Measurements from ENCODE around the gene DHRS1. TPM values are rescaled to one million over a fixed set of nuclear protein-coding genes. Genes with fewer than 3 reads are reported as not detected.

DHRS1 gene
- total RNA-seq, 1 experiment from 2014 or later = 34.7 TPM

DNA sequence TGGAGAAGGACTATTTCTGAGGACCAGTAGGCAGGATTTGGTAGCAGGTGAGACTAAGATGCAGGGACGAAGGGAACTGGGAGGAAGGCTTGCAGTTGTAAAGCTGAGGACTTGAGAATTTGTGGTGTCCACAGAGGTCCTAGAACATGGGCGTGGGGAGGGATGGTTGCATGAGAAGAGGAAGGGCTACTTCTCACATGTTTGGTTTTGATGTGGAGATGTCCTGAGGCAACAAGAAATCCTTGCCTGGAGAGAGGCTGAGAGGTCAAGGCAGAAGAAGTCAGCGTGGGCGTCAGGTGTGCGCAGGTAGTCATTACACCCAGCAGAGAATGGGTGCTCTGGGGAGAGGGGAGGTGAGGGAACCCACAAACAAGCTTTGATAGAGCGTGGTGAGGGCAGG is 22.5 kb downstream of the DHRS1 start:
- CTCF ChIA-PET = no interaction called here
- no peak for DNase-seq (ENCODE audit: low read depth, low spot score)
- BruUV-seq (replicated peaks) = no TSS peak
- ATAC-seq = no peak
- no peak for TF ChIP-seq RAD21 (IDR thresholded peaks at IDR 0.05; ENCODE audit: low read depth)
- H2AFZ ChIP-seq (ENCODE audit: low read depth, low read length, poor library complexity, severe bottlenecking) = no peak overlapping the region
- no peaks in the 10 kb centered on the region for H3K36me3 ChIP-seq (ENCODE audit: control insufficient read depth in 1 of 2, insufficient read depth in 2 of 2, low read length in 2 of 2)
- POLR2A ChIA-PET = no interaction called here
- no peak overlapping the region for H3K4me3 ChIP-seq (replicated peaks in 1 of 2; ENCODE audit: low read depth in 1 of 2, low read length in 2 of 2)
- no peaks in the 10 kb centered on the region for H3K9me2 ChIP-seq (ENCODE audit: insufficient read depth)
- intact Hi-C loops (cut with micrococcal nuclease) = no loop called here
- RAD21 ChIA-PET (ENCODE audit: low non-redundant PET in 1 of 2, low total read pairs in 2 of 2, uncharacterized antibody in 2 of 2, unreplicated experiment in 2 of 2) = no interaction called here
- H3K4me2 ChIP-seq (ENCODE audit: low read length) = no peak overlapping the region
- H4K20me1 ChIP-seq (ENCODE audit: insufficient read depth) = no peaks in the 10 kb centered on the region
- no peaks in the 10 kb centered on the region for H3K27me3 ChIP-seq (ENCODE audit: insufficient read depth, low read length)
- no peaks in the 10 kb centered on the region for H3K9me3 ChIP-seq (ENCODE audit: control insufficient read depth in 1 of 2, insufficient read depth in 1 of 2, low read depth in 1 of 2, low read length in 2 of 2)
- H3K4me1 ChIP-seq (ENCODE audit: control insufficient read depth in 1 of 2, insufficient read depth in 2 of 2, low read length in 2 of 2) = peaks cover 4 to 9% of the 10 kb centered on the region in 2 experiments; a peak in 3 of 4 replicates
- no peak overlapping the region for H3K9ac ChIP-seq (ENCODE audit: low read length)
- H3K79me2 ChIP-seq (ENCODE audit: insufficient read depth, low read length) = no peaks in the 10 kb centered on the region
- H3K27ac ChIP-seq (ENCODE audit: low read depth, low read length) = no peak overlapping the region

DNA sequence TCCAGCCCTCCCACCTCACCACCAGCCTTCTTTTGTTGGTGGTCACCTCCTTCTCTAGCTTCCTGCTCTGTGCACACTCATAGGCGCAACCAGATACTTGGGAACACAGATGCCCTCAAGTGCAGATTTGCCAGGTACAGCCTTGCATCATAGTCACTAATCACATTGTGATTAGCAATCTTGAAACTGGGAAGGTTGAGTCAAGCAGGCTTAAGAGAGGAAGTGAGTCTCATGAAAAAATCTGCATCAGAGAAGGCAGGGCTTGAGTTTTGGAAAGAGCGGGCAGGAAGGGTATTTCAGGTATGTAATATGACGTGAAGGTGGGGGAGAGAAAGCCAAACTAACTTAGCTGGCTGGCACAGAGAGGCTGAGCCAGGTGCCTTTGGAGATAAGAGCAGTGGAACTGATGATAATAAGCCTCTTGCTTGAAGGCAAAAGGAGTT is 25.5 kb downstream of the DHRS1 start:
- CTCF ChIA-PET = interaction anchor here (1.0 to 1.5 kb wide), 2 partner anchors 9 to 31 kb away, joined by 4 to 5 read pairs; no protein-coding TSS in a partner anchor
- peaks cover 4% of the 10 kb centered on the region; the same call in 1 of the 2 replicates for H3K79me2 ChIP-seq (ENCODE audit: insufficient read depth, low read length)
- no peak overlapping the region for H2AFZ ChIP-seq (ENCODE audit: low read depth, low read length, poor library complexity, severe bottlenecking)
- DNase-seq (ENCODE audit: low read depth, low spot score) (no peak), ATAC-seq (no peak)
- H3K9ac ChIP-seq (ENCODE audit: low read length) = no peak overlapping the region
- no peaks in the 10 kb centered on the region for H3K9me2 ChIP-seq (ENCODE audit: insufficient read depth)
- no peak for TF ChIP-seq CBX3 (IDR thresholded peaks at IDR 0.05; ENCODE audit: low read depth)
- no peak for TF ChIP-seq ZNF274 (IDR thresholded peaks at IDR 0.05; ENCODE audit: low read depth, low read length)
- no peak for TF ChIP-seq POLR2AphosphoS5 (IDR thresholded peaks at IDR 0.05; ENCODE audit: low read depth, low read length)
- TF ChIP-seq SIN3A (IDR thresholded peaks at IDR 0.05; ENCODE audit: low read depth) = no peak
- TF ChIP-seq, protein P1, sequence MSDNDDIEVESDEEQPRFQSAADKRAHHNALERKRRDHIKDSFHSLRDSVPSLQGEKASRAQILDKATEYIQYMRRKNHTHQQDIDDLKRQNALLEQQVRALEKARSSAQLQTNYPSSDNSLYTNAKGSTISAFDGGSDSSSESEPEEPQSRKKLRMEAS (IDR thresholded peaks at IDR 0.05) = no peak
- TF ChIP-seq, protein P2, sequence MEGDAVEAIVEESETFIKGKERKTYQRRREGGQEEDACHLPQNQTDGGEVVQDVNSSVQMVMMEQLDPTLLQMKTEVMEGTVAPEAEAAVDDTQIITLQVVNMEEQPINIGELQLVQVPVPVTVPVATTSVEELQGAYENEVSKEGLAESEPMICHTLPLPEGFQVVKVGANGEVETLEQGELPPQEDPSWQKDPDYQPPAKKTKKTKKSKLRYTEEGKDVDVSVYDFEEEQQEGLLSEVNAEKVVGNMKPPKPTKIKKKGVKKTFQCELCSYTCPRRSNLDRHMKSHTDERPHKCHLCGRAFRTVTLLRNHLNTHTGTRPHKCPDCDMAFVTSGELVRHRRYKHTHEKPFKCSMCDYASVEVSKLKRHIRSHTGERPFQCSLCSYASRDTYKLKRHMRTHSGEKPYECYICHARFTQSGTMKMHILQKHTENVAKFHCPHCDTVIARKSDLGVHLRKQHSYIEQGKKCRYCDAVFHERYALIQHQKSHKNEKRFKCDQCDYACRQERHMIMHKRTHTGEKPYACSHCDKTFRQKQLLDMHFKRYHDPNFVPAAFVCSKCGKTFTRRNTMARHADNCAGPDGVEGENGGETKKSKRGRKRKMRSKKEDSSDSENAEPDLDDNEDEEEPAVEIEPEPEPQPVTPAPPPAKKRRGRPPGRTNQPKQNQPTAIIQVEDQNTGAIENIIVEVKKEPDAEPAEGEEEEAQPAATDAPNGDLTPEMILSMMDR (IDR thresholded peaks at IDR 0.05 in 2 of 3, conservative IDR thresholded peaks at IDR 0.05 in 1 of 3; ENCODE audit: borderline replicate concordance in 1 of 3, insufficient read depth in 1 of 3, low read depth in 2 of 3, low read length in 2 of 3) = no peak
- TF ChIP-seq FOSL1 (IDR thresholded peaks at IDR 0.05; ENCODE audit: low read depth) = no peak
- H3K27me3 ChIP-seq (ENCODE audit: insufficient read depth, low read length) = no peaks in the 10 kb centered on the region
- H3K36me3 ChIP-seq (ENCODE audit: control insufficient read depth in 1 of 2, insufficient read depth in 2 of 2, low read length in 2 of 2) = no peaks in the 10 kb centered on the region
- BruUV-seq (replicated peaks) = no TSS peak
- no peak overlapping the region for H3K4me3 ChIP-seq (replicated peaks in 1 of 2; ENCODE audit: low read depth in 1 of 2, low read length in 2 of 2)
- POLR2A ChIA-PET = interaction anchor here (1.2 kb wide), 1 partner anchor 32 kb away, joined by 3 read pairs; no protein-coding TSS in a partner anchor
- no peaks in the 10 kb centered on the region for H4K20me1 ChIP-seq (ENCODE audit: insufficient read depth)
- RAD21 ChIA-PET (ENCODE audit: low non-redundant PET in 1 of 2, low total read pairs in 2 of 2, uncharacterized antibody in 2 of 2, unreplicated experiment in 2 of 2) = no interaction called here
- H3K9me3 ChIP-seq (ENCODE audit: control insufficient read depth in 1 of 2, insufficient read depth in 1 of 2, low read depth in 1 of 2, low read length in 2 of 2) = no peaks in the 10 kb centered on the region
- H3K27ac ChIP-seq (ENCODE audit: low read depth, low read length) = no peak overlapping the region
- peaks cover 9 to 22% of the 10 kb centered on the region in 2 experiments; a peak in 3 of 4 replicates for H3K4me1 ChIP-seq (ENCODE audit: control insufficient read depth in 1 of 2, insufficient read depth in 2 of 2, low read length in 2 of 2)
- intact Hi-C loops (cut with micrococcal nuclease) = no loop called here
- no peak overlapping the region for H3K4me2 ChIP-seq (ENCODE audit: low read length)

Measured in HCT116 (cell line).